Common myeloid progenitor, CD34-positive (primary cell): ENCODE results near the gene MATR3.

Experiments
- CTCF ChIA-PET: fragments of 350-600 bp; sonication (Branson Sonifier 250); formaldehyde crosslinking; loops from one replicate; lab custom pipeline; 2021; ENCODE audit warnings: antibody characterized with exemption; lab: Charles Lee
- POLR2A ChIA-PET: fragments of 350-600 bp; sonication (Branson Sonifier 250); formaldehyde crosslinking; loops from one replicate; lab custom pipeline; 2021; ENCODE audit warnings: antibody characterized with exemption; lab: Charles Lee
- DNase-seq, 3 donors: peaks; one replicate each; pipeline versions ENCODE4 v3.0.0 to v3.0.0-alpha.2; 2013
- H3K27ac ChIP-seq, 2 experiments: 1 replicate in 1 of 2; 2 replicates in 1 of 2; pipeline ENCODE4 v1.7.0; 2013; ENCODE audit warnings: inconsistent platforms in 2 of 2, low read length in 2 of 2, mild to moderate bottlenecking in 2 of 2, low read depth in 1 of 2, moderate library complexity in 1 of 2; ENCODE audit not compliant: severe bottlenecking in 2 of 2, insufficient read depth in 1 of 2, poor library complexity in 1 of 2
- H3K27me3 ChIP-seq, 5 experiments: replicated peaks in 2 of 5; 1 replicate in 3 of 5; 2 replicates in 2 of 5; pipeline versions ENCODE4 v1.6.1 to v1.7.0; 2013; ENCODE audit warnings: low read length in 4 of 5, mild to moderate bottlenecking in 2 of 5, moderate library complexity in 2 of 5, inconsistent platforms in 1 of 5; ENCODE audit not compliant: insufficient read depth in 5 of 5, control insufficient read depth in 4 of 5
- H3K36me3 ChIP-seq, 4 experiments: 1 replicate in 2 of 4; 2 replicates in 2 of 4; pipeline versions ENCODE4 v1.6.1 to v1.7.0; 2013; ENCODE audit warnings: low read length in 3 of 4, control low read depth in 1 of 4, mild to moderate bottlenecking in 1 of 4; ENCODE audit not compliant: control insufficient read depth in 4 of 4, insufficient read depth in 4 of 4
- H3K4me1 ChIP-seq, 4 experiments: 1 replicate in 3 of 4; 2 replicates in 1 of 4; pipeline versions ENCODE4 v1.6.1 to v1.7.1; 2013; ENCODE audit warnings: low read length in 3 of 4, mild to moderate bottlenecking in 3 of 4, control low read depth in 1 of 4, inconsistent platforms in 1 of 4, moderate library complexity in 1 of 4; ENCODE audit not compliant: control insufficient read depth in 4 of 4, insufficient read depth in 4 of 4; ENCODE audit errors: control extremely low read depth in 1 of 4
- H3K4me3 ChIP-seq, 7 experiments: 1 replicate in 4 of 7; 2 replicates in 3 of 7; pipeline versions ENCODE4 v1.5.1 to v1.7.0; 2013; ENCODE audit warnings: mild to moderate bottlenecking in 7 of 7, low read length in 6 of 7, moderate library complexity in 6 of 7, inconsistent platforms in 2 of 7, low read depth in 2 of 7, control low read depth in 1 of 7; ENCODE audit not compliant: insufficient read depth in 4 of 7, control insufficient read depth in 1 of 7; ENCODE audit errors: extremely low read depth in 1 of 7
- H3K9me3 ChIP-seq, 5 experiments: 1 replicate in 4 of 5; 2 replicates in 1 of 5; pipeline versions ENCODE4 v1.6.1 to v1.7.1; 2013; ENCODE audit warnings: low read length in 4 of 5, mild to moderate bottlenecking in 2 of 5, inconsistent platforms in 1 of 5, low read depth in 1 of 5, moderate library complexity in 1 of 5; ENCODE audit not compliant: control insufficient read depth in 4 of 5, insufficient read depth in 2 of 5; ENCODE audit errors: control extremely low read depth in 1 of 5
- WGBS: methylation state at CpG from one replicate; pipeline ENCODE4 v1.1.5; 2013; ENCODE audit not compliant: insufficient coverage; 5-methylcytosine and 5-hydroxymethylcytosine counted together

The MATR3 gene

DNA sequence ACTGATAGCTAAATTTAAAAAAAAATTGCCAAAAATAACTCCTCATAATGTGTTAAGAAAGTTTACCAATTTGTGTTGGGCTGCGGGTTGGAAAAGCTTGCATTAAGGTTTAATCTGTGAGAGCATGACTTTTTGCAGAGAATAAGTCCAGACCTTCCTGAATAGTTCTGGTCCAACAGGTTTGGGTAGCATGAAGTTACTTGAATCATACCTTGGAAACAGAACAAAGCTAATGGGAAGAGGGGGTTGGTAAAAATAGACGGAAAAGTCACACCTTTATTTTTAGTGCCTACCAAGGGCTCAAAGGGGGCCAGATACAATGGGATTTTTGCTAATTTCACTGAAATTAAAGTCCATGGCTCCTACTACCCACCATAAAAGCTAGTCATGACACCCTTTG, 17.1 kb upstream of the MATR3 start:
- ChIA-PET CTCF (interaction anchor here (0.8 to 2.1 kb wide), 10 partner anchors 8 to 127 kb away, joined by 3 to 21 read pairs (median 4); partner anchors contain the start of gene SPATA24), POLR2A (interaction anchor here (1.1 to 1.2 kb wide), 2 partner anchors 17 to 131 kb away, joined by 3 to 4 read pairs; partner anchors contain the start of gene MATR3)
- H3K4me1 ChIP-seq = peaks cover 13 to 60% (median 53%) of the 10 kb centered on the region in 4 experiments
- no peak for DNase-seq
- peaks cover 5 to 59% (median 34%) of the 10 kb centered on the region in 4 experiments for H3K36me3 ChIP-seq
- no peaks in the 10 kb centered on the region for H3K9me3 ChIP-seq
- no peaks in the 10 kb centered on the region for H3K27me3 ChIP-seq
- H3K27ac ChIP-seq = peak overlapping the region in 1 of 2 experiments; percentile 6
- 100% methylated on average over 2 of the region's 2 CpGs for WGBS
- peak overlapping the region in 3 of 7 experiments; percentile 7 to 97 (median 13) for H3K4me3 ChIP-seq

DNA sequence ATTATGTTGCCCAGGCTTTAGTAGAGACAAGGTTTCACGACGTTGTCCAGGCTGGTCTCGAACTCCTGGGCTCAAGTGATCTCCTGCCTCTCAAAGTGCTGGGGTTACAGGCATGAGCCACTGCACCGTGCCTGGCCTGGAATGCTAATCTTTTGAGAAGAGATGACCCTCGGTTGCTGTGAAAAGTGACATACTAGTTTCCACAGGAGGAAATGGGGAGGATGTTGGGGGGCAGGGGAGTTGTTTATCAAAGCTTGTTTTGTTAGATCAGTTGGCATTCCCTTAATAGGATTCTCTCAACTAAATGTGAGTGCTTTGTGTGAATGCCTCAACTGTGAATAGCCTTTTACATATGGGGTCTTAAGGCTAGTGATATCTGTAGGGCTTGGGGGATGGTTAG, 16.4 kb upstream of the MATR3 start:
- H3K4me1 ChIP-seq = peaks cover 7 to 53% (median 46%) of the 10 kb centered on the region in 4 experiments
- ChIA-PET POLR2A (interaction anchor here (0.6 kb wide), 1 partner anchor 82 kb away, joined by 4 read pairs; no protein-coding TSS in a partner anchor), CTCF (interaction anchor here (0.8 to 1.2 kb wide), 3 partner anchors 9 to 12 kb away, joined by 3 to 5 read pairs (median 3); no protein-coding TSS in a partner anchor)
- H3K27me3 ChIP-seq = no peaks in the 10 kb centered on the region
- H3K27ac ChIP-seq = peak overlapping the region in 1 of 2 experiments; percentile 2
- peaks cover 5 to 66% (median 38%) of the 10 kb centered on the region in 4 experiments for H3K36me3 ChIP-seq
- DNase-seq = no peak
- peak overlapping the region in 2 of 7 experiments; percentile 21 to 97 for H3K4me3 ChIP-seq
- H3K9me3 ChIP-seq = no peaks in the 10 kb centered on the region
- 85% methylated on average over 5 of the region's 5 CpGs for WGBS

- DNase-seq = no peak
- Histone ChIP-seq H3K4me1 (peaks cover 7 to 38% (median 30%) of the 10 kb centered on the region in 4 experiments), H3K27ac (no peak overlapping the region), H3K36me3 (peaks cover 6 to 82% (median 49%) of the 10 kb centered on the region in 4 experiments), H3K27me3 (no peaks in the 10 kb centered on the region), H3K9me3 (no peaks in the 10 kb centered on the region), H3K4me3 (no peak overlapping the region)
- 96% methylated on average over 5 of the region's 6 CpGs for WGBS
- ChIA-PET CTCF (interaction anchor here (1.3 to 1.5 kb wide), 2 partner anchors 9 to 11 kb away, joined by 4 read pairs; no protein-coding TSS in a partner anchor), POLR2A (no interaction called here)
Measured at GRCh38 chr5:139278540-139279274, 14.8 kb upstream of the MATR3 start.

GRCh38 chr5:139282197-139282557, 11.4 kb upstream of the MATR3 start:
- H3K4me3 ChIP-seq = no peak overlapping the region
- no peak overlapping the region for H3K27ac ChIP-seq
- no peak for DNase-seq
- H3K27me3 ChIP-seq = no peaks in the 10 kb centered on the region
- POLR2A ChIA-PET = no interaction called here
- H3K9me3 ChIP-seq = no peaks in the 10 kb centered on the region
- peaks cover 9 to 79% (median 57%) of the 10 kb centered on the region in 4 experiments for H3K36me3 ChIP-seq
- CTCF ChIA-PET = no interaction called here
- peaks cover 0 to 12% (median 2%) of the 10 kb centered on the region in 4 experiments for H3K4me1 ChIP-seq

DNA sequence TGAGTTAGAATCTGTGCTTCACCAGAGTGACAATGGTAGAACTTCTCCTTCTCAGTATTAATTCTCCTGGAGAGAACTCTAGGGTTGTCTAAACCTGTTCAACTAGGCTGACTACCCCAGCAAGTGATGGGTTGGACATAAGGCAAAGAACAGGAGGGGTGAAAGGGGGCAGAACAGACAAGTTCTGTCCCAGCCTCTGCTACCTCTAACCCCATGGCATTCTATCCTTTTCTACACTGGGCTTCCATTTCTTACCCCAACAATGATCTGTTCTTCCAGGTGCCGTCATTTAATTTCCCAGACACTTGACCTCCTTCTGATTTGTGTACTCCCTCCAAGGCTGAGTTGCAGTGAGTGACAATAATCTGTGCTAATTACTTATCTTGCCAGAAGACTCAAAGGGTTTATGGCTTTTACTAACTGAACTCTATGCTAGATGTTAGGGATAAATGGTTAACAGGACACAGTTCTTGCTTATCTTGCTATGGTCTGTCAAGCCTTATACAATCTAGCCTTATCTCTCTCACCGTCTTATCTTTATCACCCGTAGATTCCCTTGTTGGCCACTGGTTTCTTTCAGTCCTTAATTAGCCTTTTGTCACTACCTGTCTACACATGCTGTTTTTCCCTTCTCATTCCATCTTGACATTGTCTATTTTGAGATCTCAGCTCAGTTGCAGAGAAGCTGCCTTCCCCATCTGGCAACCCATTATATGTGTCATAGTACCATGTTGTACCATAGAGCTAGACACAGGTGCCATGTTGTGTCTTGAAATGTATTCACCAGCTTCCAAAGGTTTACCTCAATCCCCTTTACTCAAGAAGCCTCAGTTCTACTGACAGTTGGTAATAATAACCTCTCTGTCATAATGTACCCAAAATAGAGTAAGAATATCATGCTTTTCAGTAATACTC, 10.0 kb upstream of the MATR3 start:
- ChIA-PET CTCF (interaction anchor here (1.5 to 4.2 kb wide), 2 partner anchors 8 to 14 kb away, joined by 3 to 21 read pairs; no protein-coding TSS in a partner anchor), POLR2A (interaction anchor here (0.6 kb wide), 1 partner anchor 24 kb away, joined by 4 read pairs; no protein-coding TSS in a partner anchor)
- Histone ChIP-seq H3K27me3 (no peaks in the 10 kb centered on the region), H3K4me3 (no peak overlapping the region), H3K9me3 (no peaks in the 10 kb centered on the region), H3K36me3 (peaks cover 9 to 67% (median 49%) of the 10 kb centered on the region in 4 experiments), H3K4me1 (peaks cover 0 to 4% (median 0%) of the 10 kb centered on the region in 4 experiments), H3K27ac (no peak overlapping the region)
- no peak for DNase-seq
- WGBS = 38% methylated on average over 2 of the region's 3 CpGs

- Histone ChIP-seq H3K4me3 (no peak overlapping the region), H3K4me1 (peaks cover 0 to 4% (median 0%) of the 10 kb centered on the region in 4 experiments), H3K27me3 (no peaks in the 10 kb centered on the region), H3K36me3 (peaks cover 6 to 59% (median 42%) of the 10 kb centered on the region in 4 experiments), H3K27ac (no peak overlapping the region), H3K9me3 (no peaks in the 10 kb centered on the region)
- POLR2A ChIA-PET = interaction anchor here (0.6 kb wide), 1 partner anchor 106 kb away, joined by 3 read pairs; no protein-coding TSS in a partner anchor
- CTCF ChIA-PET = interaction anchor here (4.2 kb wide), 1 partner anchor 8 kb away, joined by 21 read pairs; no protein-coding TSS in a partner anchor
- DNase-seq = no peak
- WGBS = 100% methylated on average over 7 of the region's 8 CpGs
Measured at GRCh38 chr5:139284295-139284694, 9.2 kb upstream of the MATR3 start.
